HG03575 (cell line): ENCODE results near the gene SHISA7.

ENCODE experiments used
- ATAC-seq: cut with Tn5 transposase; IDR thresholded peaks from one replicate; pipeline ENCODE4 v1.9.1; 2021; ENCODE audit not compliant: unreplicated experiment, insufficient number of reproducible peaks, low FRiP score; ENCODE audit errors: extremely low read depth

The SHISA7 gene

DNA sequence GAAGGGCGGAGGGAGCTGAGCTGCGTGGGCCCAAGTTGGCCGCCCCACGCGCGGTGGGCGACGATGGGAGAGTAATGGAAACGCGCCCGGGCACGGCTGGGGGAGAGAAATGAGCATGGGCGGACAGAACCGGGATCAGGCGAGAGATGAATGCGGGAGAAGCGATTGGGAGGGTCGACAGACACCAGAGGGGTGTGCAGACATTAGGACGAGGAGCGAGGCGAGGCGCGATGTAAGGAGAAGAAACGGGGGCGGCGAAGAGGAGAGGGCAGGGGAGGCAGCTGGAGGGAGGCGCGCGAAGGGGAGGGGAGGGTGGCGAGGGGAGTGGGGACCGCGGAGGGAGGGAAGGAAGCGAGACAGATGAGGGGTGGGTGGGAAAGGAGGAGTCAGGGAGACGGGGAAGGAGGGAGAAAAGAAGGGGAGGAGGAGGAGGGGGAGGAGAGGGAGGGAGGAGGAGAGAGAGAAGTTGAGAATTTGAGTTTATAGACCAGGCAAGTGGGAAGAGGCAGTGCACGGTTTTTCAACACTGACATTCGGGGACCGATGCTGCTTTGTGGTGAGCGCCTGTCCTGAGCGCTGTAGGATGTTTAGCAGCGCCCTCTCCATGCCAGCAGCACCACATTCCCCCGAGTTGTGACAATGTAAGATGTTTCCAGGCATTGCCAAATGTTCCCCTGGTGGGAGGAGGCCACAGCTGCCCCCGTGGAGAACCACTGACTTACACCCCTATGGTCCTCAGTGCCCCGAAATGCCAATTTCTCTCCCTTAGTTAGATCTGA is at the start of gene SHISA7:
Gene SHISA7, minus strand, starts transcription at position 256 of the 779 bp plus-strand sequence. CDS start 437 bp downstream, outside the sequence.
- ATAC-seq: no peak

DNA sequence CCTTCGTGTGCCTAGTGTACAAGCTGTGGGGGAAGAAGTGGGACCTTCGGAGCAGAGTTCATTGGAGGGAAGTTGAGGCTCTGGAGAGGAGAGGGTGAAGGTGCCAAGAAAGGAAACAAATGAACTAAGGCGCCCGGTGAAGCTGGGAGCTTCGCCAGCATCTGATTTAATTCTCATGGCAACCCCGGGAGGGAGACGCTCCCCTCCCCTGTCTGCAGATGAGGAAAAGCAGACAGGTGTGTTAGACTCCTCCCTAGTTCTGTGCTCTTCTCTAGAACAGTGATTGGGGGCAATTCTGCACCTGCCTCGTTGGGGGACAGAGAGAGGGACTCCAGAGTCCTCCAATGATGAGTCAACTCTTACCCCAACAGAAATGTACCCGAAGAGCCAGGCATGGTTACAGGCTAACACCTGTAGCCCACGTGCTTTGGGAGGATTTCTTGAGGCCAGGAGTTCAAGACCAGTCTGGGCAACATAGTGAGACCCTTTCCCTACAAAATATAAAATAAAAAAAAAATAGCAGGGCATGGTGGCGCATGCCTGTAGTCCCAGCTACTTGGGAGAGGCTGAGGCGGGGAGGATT is 49.4 kb upstream of the SHISA7 start:
- ATAC-seq: no peak

DNA sequence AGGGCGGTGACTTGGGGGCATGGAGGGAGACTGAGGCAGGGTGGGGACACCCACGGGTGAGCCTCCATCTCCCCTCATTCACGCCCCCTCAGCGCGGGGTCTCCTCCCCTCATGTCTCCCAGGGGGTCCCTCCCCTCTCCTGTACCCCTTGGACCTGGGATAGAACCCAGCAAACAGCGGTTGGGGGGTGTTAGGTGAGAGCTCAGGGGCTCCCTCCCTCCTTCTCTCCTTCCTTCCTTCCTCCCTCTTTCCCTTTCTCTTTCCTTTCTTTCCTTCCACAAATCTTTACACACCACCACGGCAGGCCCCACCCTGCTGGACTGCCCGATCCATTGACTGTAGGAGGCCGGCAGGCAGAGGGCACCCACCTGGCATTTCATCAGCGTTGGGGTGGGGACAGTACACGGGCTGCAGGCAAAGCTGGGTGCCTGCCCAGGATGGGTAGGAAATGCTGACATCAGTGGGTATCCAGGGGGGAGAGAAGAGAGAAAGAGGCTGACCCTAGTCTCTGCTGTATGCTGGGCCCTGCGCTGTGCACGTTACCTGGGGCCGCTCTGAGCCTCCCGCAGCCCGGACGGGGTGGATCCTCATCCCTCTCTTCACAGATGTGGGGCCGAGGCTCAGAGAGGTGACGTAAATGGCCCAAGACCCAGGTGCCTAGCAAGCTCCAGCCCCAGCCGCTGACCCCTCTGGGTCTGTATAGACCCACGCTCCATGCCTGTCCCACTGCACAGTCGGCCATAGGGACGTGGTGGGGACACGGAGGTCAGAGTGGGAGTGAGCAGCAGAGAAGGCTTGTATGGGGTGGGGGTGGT is 48.7 kb upstream of the SHISA7 start:
- ATAC-seq: no peak

DNA sequence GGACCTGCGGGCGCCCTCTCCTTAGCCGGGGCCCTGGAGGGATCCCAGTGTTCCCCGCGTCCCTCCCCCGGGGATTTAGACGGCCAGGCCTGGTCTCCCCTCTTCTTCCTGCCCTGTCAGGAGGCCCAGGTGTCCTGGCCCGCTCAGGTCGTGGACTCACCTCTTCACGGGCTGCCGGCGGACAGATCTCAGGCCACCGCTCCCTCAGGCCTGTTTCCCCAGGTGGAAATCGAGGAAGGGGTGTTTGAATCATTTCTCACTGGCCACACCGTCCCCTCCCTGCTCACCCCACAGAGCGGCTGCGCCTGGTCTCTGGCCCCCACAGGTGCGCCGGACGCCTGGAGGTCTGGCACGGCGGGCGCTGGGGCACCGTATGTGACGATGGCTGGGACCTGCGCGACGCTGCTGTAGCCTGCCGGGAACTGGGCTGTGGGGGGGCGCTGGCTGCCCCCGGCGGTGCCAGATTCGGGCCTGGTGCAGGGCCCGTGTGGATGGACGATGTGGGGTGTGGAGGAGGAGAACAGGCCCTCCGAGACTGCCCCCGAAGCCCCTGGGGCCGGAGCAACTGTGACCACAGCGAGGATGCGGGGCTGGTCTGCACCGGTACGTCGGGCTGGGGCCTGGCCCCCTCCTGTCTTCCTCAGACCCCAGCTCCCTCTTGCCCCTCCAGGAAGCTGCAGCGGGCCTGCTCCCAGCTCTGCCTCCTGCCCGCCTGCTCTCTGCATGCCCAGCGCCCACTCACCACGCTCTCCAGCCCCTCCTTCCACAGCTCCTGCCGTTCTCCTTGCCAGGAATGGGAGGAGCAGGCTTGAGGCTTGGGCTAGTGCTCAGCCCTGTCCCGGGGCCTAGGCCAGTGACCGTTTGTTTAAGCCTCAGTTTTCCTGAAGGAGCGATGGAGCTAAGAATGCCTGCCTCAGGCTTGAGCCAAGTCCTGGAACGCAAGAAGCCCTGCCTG is 47.7 kb upstream of the SHISA7 start:
- ATAC-seq: no peak

DNA sequence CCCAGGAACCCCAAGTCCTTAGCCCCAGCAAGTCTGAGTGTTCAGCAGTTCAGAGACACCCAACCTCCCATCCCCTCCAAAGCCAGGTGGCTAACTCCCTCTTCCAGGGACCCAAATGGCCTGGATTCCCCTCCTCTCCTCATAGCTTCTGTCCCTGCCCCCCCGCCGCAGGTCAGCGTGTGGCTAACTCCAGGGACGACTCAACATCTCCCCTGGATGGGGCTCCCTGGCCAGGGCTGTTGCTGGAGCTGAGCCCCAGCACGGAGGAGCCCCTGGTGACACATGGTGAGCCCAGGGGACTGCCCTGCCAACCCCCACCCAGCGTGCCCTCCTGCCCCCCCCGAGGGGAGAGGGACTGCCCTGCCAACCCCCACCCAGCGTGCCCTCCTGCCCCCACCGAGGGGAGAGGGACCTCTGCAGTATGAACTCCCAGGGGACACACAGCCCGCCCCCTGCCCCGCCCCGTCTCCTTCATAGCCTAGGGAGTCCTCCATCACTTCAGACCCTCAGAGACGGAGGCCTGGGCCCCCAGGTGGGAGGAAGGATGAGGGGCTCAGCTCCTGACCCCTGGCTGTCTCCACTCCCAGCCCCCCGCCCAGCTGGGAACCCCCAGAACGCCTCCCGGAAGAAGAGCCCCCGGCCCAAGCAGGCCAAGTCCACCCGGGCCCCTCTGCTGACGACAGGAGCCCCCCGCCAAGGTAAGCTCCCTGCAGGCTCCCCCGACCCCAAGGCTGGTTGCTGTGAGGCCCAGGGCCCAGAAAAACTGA is 46.8 kb upstream of the SHISA7 start:
- ATAC-seq: no peak

DNA sequence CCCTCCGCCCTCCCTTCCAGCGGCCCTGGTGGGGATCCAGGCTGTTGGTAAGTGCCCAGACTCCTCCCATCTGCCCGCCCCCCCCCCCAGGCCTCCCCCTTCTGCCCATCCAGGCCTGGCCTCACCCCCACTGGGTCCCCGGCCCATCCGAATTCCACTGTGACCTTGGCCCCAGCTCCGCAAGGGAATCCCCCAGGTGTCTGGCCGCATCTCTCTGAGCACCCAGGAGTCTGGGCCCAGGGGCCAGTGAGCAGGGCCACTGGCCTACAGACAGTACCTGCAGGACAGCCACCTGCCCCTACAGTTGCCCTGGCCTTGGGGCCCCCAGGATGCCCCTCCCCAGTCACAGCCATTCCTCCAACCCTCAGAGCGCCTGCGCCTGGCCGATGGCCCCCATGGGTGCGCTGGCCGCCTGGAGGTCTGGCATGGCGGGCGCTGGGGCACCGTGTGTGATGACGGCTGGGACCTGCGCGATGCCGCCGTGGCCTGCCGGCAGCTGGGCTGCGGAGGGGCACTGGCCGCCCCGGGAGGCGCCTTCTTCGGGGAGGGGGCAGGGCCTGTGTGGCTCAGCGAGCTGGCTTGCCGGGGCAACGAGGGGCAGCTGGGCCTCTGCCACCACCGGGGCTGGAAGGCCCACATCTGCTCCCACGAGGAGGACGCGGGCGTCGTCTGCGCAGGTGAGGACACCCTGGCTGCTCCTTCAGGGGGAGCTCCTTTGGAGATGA is 46.0 kb upstream of the SHISA7 start:
- ATAC-seq: no peak

DNA sequence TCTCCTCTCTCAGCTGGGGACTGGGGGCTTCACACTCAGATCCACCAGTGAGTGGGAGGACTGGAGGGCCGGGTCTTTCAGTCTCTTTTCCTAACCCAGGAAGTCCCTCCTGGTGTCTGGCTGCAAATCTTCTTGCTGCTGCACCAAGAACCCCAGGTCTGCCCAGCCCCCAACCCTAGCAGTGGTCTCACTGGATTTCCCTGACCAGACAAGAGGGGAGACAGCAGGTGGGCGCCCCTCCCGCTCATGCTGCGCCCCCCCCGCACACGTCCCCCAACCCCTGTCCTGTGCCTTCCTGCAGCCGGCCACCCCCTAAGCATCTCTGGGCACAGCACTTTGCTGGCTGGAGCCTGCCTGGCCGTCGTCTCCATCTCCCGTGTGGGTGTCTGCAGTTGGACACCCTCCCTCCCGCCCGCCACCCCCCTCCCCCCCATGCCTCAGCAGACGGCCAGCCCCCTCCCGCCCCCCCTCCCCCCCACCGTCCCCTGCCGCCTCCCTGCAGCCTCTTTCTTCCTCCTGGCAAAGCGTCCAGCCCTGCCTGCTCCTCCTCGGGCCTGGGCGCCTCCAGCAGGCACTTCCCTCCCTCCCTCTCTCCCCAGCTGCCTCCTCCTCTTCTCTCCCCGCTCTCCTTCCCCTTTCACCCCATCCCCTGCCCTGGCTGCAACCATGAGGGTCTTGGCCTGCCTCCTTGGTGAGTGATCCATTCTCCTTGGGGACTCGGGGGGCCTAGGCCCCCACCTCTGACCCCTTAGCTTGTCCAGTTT is 45.0 kb upstream of the SHISA7 start, which contains the start of gene SSC5D:
Gene SSC5D, plus strand, starts transcription at position 513 of the 764 bp plus-strand sequence. Its CDS starts 154 bp downstream, at position 667.
- ATAC-seq: no peak

DNA sequence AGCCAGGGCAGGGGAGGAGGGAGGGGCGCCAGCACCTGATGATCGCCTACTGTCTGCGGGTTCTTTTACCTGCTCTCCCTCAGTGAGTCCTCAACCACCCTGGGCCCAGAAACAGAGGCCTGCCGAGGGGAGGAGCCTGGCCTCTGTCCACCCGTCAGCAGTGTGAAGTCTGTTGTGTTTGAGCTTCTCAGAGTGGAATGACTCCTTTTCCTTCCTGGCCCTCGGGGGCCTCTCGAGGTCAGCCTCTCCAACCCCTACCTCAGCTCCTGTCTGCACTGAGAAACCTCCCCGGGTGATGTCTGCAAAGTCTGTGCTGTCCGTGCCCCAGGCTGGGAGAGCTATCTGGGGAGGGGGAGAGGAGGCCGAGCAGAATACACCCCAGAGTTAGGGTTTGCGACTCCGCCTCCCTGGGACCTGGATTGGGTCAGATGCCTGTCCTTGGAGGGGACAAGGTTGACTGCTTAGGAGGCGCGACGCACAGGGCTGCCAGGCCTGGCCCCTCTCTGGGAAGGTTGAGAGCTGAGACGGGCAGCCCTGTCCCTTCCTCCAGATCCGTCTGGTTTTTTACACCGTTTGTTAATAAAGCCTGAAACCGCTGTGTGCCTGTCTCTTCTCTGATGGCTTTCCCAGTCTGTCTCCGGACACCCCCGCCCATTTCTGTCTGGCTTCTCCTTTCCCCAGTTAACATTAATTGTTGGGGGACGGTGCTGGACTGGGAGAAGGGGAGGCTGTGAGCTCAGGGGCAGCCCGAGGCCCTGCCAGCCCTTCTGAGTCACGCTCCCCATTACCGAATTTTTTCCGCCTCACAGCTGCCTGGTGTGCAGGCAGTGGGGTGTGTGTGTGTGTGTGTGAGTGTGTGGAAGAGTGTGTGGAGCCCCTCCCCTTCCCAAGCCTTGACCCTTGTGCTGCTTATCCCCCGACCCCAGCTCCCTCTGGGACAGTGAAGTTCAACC is 44.1 kb upstream of the SHISA7 start:
- no peak for ATAC-seq

DNA sequence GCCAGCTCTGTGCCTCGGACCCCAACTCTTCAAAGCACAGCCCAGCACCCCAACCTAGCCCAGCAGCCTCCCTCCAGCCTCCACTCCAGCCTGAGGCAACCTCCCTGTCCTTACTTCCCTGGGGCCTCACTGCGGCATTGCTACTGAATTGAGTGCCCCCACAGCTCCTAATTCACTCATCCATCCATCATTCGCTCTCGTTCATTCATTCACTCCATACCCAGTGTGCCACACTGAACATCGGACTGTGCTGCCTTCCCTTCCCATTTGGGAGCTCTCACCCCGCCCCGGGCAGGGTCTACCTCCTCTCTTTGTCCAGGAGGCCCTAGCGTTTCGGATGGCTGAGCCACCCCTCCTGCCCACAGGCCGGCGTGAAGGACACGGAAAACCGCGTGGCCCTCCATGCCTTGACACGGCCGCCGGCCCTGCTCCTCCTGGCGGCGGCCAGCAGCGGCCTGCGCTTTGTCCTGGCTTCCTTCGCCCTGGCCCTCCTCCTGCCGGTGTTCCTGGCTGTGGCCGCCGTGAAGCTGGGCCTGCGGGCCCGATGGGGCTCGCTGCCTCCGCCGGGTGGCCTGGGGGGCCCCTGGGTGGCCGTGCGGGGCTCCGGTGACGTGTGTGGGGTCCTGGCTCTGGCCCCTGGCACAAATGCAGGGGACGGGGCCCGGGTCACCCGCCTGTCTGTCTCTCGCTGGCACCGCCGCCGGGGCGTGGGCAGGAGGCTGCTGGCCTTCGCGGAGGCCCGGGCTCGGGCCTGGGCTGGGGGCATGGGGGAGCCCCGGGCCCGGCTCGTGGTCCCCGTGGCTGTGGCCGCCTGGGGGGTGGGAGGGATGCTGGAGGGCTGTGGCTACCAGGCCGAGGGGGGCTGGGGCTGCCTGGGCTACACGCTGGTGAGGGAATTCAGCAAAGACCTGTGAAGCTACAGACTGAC is 43.2 kb upstream of the SHISA7 start:
- ATAC-seq: no peak

DNA sequence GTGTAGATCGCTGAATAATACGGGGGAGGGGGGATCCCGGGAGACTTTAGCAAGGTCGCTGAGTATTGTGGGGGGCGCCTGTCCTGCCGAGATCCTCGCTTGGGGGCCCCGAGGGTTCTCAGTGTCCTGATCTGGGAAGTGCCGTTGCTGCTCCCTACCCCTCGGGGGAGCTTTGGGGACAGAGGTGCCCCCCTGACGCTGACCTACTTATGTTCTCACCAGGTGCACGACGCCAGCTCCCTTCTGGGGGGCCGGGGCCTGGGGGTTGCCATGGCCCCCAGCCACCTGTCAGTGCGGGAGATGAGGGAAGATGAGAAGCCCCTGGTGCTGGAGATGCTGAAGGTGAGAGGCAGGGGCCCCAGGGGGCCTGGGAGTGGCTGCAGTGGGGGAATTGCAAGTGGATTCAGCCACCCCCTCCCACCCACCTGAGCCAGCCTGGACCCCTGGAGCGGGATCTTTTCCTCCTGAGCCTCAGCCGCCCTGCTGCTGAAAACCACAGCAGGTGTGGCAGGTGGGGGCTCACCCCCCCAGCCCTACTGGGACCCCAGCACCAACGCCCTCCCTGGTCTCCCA is 42.4 kb upstream of the SHISA7 start:
- ATAC-seq: no peak

DNA sequence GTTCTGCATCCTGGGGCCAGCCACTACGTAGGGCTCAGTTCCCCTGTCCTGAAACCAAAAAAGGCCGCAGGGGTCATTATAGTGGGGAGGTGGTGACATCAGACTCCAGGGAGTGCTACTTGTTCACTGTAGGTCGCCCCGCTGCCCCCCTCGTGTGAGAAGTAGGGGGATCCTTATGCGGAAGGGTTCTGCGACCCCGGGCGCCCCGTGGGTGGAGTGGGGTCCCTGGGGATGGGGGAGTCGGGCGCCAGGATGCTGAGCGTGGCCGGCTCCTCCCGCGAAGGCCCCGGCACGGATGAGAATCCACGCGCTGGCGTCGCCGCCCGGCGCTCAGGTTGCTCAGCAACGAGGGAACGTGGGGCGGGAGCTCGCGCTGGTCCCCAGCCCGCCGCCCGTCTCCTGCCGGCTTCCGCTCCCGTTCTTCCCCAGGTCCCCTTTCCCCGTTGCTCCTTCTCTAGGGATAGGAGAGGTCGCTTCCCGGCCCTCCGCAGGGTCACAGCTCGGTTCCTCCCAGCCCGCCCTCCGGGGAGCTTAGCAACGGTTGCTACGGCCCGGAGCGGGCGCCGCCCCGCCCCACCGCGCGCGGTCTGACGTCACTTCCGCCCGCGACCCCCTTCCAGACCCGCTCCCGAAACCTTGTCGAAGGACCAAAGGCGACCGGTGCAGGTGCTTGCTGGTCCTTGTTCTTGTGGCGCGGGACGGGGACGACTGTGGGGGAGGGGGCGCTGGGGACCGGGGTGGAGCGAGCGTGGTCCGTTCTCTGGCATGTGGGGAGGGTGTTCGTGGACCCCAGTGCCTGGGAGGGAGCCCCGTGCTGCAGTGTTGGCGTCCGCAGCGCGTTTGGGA is 41.7 kb upstream of the SHISA7 start, which contains the start of gene NAT14:
Gene NAT14, plus strand, starts transcription at position 596 of the 846 bp plus-strand sequence. CDS start 521 bp downstream, outside the sequence.
- no peak for ATAC-seq

DNA sequence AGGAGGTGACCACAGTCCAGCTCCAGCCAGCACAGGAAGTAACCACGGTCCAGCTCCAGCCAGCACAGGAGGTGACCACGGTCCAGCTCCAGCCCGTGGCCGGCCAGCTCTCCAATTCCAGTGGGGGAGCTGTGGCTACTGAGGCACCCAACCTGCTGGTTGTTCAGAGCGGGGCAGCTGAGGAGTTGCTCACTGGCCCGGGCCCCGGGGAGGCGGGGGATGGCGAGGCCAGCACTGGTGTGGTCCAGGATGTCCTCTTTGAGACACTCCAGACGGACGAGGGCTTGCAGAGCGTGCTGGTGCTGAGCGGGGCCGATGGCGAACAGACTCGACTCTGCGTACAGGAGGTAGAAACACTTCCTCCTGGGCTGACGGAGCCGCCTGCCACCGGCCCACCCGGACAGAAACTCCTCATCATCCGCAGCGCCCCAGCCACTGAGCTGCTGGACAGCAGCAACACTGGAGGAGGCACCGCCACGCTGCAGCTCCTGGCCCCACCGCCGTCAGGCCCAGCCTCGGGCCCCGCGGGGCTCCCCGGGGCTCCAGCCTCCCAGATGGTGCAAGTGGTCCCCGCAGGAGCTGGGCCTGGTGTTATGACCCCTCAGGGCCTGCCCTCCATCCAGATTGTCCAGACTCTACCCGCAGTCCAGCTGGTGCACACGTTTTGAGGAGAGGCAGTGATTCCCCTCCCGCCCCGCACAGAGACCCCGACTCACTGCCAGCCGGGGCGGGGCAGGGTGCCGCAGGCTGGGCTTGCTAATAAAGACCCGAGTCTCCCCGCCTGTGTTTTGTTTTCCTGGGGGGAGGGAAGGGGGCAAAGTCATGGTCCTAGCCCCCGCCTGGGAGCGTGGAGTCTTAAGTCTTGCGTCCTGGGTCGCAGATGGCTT is 40.8 kb upstream of the SHISA7 start:
- no peak for ATAC-seq
